Measurements from ENCODE around the gene KMT5C.

DNA sequence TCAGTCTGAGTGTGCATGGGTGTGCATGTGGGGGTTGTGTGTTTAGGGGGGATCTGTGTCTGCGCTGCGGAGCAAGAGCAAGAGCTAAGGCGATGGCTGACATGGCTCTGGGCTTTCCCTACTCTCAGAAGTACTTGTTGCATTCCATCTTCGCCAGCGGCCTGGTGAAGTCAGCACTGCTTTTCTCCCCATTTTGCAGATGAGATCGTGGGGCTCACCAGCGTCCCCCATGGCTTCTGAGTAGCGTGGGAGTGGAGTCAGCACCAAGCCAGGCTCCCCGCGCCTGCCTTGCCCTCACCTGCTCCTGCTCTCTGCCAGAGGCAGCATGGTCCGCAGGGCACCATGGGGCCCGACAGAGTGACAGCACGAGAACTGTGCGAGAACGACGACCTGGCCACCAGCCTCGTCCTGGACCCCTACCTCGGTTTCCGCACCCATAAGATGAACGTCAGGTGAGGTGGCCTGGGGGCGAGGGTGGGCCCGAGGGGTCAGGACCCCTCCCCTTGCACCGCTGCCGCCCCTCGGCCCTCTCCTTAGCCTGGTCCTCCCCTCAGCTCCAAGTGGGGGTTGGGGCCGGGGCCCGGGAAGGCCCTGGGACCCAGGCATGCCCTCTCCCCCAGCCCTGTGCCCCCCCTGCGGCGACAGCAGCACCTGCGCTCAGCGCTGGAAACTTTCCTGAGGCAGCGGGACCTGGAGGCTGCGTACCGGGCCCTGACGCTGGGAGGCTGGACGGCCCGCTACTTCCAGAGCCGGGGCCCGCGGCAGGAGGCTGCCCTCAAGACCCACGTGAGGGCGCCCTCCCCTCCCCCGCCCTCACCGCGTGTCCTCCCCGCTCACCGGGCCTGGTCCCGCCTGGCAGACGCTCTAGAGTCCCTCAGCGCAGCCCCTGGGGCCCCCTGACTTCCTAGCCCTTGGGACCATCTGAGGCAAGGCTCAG lies 2.2 kb downstream of the KMT5C start:
- TF ChIP-seq EZH2 (IDR thresholded peaks at IDR 0.05; ENCODE audit: low read depth, unreplicated experiment): no peak
- TF ChIP-seq, protein P1, sequence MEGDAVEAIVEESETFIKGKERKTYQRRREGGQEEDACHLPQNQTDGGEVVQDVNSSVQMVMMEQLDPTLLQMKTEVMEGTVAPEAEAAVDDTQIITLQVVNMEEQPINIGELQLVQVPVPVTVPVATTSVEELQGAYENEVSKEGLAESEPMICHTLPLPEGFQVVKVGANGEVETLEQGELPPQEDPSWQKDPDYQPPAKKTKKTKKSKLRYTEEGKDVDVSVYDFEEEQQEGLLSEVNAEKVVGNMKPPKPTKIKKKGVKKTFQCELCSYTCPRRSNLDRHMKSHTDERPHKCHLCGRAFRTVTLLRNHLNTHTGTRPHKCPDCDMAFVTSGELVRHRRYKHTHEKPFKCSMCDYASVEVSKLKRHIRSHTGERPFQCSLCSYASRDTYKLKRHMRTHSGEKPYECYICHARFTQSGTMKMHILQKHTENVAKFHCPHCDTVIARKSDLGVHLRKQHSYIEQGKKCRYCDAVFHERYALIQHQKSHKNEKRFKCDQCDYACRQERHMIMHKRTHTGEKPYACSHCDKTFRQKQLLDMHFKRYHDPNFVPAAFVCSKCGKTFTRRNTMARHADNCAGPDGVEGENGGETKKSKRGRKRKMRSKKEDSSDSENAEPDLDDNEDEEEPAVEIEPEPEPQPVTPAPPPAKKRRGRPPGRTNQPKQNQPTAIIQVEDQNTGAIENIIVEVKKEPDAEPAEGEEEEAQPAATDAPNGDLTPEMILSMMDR (conservative IDR thresholded peaks at IDR 0.05; ENCODE audit: low read depth in 2 of 2): peak in 1 of 2 experiments; percentile 17; a peak in 1 of 4 replicates

Measured in GM23338 (cell line).